ENCODE measurements around the gene BTNL9.

- TF ChIP-seq POLR2AphosphoS5 (IDR thresholded peaks at IDR 0.05; ENCODE audit: low read depth, low read length) (no peak), POLR2A (IDR thresholded peaks at IDR 0.05; ENCODE audit: low read depth, low read length) (no peak), TAF1 (IDR thresholded peaks at IDR 0.05; ENCODE audit: borderline replicate concordance, low read depth, low read length) (no peak)
Measured at GRCh38 chr5:181056431-181056830, 16.4 kb downstream of the BTNL9 start.

All from GM12892 (cell line).